SK-N-SH treated with all-trans-retinoic acid at 6 μM for 48 hours (cell line): ENCODE data around the gene XBP1.
"Not testable (repeated sequence)": the region's sequence is repeated elsewhere in the genome, so short reads cannot be mapped to it uniquely, and the experiment has no call there.

Experiments
- ATAC-seq: fragments of 200-7000 bp; cut with Tn5 transposase; 3 replicates; pipeline ENCODE4 v1.9.1; 2020; ENCODE audit warnings: mild to moderate bottlenecking, moderate library complexity
- ARNTL ChIP-seq: fragments of 450-650 bp; formaldehyde crosslinking; IDR thresholded peaks from 2 replicates; pipeline ENCODE4 v1.5.0; 2020; ENCODE audit warnings: low read depth, mild to moderate bottlenecking, moderate library complexity, borderline replicate concordance
- BACH2 ChIP-seq: fragments of 250-450 bp; sonication (Bioruptor Pico); IDR thresholded peaks from 2 replicates; pipeline ENCODE4 v1.9.0; 2021; ENCODE audit warnings: mild to moderate bottlenecking, borderline replicate concordance
- CSDC2 ChIP-seq: fragments of 250-450 bp; sonication (Bioruptor Pico); IDR thresholded peaks from 2 replicates; pipeline ENCODE4 v1.5.0; 2020; ENCODE audit warnings: mild to moderate bottlenecking, moderate library complexity
- CSRNP3 ChIP-seq: fragments of 250-450 bp; sonication (Bioruptor Pico); IDR thresholded peaks from 2 replicates; pipeline ENCODE4 v1.5.1; 2021; ENCODE audit warnings: mild to moderate bottlenecking, moderate library complexity
- GLIS3 ChIP-seq: fragments of 250-450 bp; sonication (Bioruptor Pico); IDR thresholded peaks from 2 replicates; pipeline ENCODE4 v1.5.0; 2020; ENCODE audit warnings: mild to moderate bottlenecking, moderate library complexity
- OSR1 ChIP-seq: fragments of 250-450 bp; sonication (Bioruptor Pico); IDR thresholded peaks from 2 replicates; pipeline ENCODE4 v1.8.0; 2022; ENCODE audit warnings: moderate library complexity, mild to moderate bottlenecking, inconsistent platforms
- POU6F1 ChIP-seq: fragments of 250-450 bp; sonication (Bioruptor Pico); IDR thresholded peaks from 2 replicates; pipeline ENCODE4 v1.8.0; 2021; ENCODE audit warnings: low read depth, mild to moderate bottlenecking, moderate library complexity, borderline replicate concordance
- TCF4 ChIP-seq: fragments of 250-450 bp; sonication (Bioruptor Pico); IDR thresholded peaks from 2 replicates; pipeline ENCODE4 v1.8.0; 2021; ENCODE audit warnings: mild to moderate bottlenecking, moderate library complexity, borderline replicate concordance
- TSHZ2 ChIP-seq: fragments of 250-450 bp; sonication (Bioruptor Pico); IDR thresholded peaks from 2 replicates; pipeline ENCODE4 v1.5.0; 2020; ENCODE audit warnings: mild to moderate bottlenecking, moderate library complexity
- ZNF565 ChIP-seq: fragments of 450-650 bp; formaldehyde crosslinking; conservative IDR thresholded peaks from 2 replicates; pipeline ENCODE4 v1.5.0; 2020; ENCODE audit warnings: low read depth, mild to moderate bottlenecking, moderate library complexity
- ZNF70 ChIP-seq: fragments of 450-650 bp; formaldehyde crosslinking; IDR thresholded peaks from 2 replicates; pipeline ENCODE4 v1.5.0; 2020; ENCODE audit warnings: mild to moderate bottlenecking, moderate library complexity
- ZNF8 ChIP-seq: fragments of 450-650 bp; formaldehyde crosslinking; IDR thresholded peaks from 2 replicates; pipeline ENCODE4 v1.5.0; 2020; ENCODE audit warnings: mild to moderate bottlenecking, moderate library complexity
- TF ChIP-seq, protein P1 (sequence below): fragments of 250-450 bp; sonication (Bioruptor Pico); IDR thresholded peaks from 2 replicates; pipeline ENCODE4 v1.8.0; 2020; ENCODE audit warnings: mild to moderate bottlenecking, moderate library complexity, borderline replicate concordance

The XBP1 gene

DNA sequence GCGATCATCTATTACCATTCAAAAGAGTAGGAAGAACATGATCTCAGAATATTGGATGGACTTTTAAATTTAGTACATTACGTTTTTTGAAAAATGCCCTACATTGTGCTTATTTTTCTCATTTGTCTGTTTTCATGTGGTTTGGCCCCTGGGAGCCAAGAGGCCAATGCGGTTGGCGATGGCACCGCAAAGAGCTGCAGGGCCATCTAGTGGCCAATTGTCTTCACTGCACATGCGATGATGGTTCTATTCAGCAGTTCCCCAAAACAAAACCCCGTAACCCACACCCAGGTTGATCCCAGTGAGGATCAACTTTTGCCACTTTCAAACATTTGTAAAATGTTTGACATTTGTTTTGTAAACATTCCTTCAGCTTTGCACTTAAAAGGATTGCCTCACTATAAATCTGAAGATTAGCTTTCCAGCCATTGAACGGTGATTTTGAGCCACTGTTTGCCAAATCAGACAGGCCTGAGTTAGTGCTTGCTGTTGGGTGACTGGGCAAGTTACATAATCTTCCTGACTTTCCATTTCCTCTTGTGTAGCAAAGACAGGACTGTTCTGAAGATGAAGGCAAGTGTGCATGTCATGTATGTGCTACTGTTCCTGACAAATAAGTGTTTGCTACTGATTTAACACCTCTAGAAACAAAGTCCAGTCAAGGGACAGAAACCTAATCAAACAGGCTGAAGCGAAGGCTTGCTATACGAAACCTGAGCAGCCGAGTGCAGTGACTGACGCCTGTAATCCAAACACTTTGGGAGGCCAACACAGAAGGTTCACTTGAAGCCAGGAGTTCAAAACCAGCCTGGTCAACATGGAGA lies 29.2 kb upstream of the XBP1 start (continued):
- TF ChIP-seq GLIS3 (CRISPR knock-in tag) (no peak), ARNTL (CRISPR knock-in tag) (no peak)

DNA sequence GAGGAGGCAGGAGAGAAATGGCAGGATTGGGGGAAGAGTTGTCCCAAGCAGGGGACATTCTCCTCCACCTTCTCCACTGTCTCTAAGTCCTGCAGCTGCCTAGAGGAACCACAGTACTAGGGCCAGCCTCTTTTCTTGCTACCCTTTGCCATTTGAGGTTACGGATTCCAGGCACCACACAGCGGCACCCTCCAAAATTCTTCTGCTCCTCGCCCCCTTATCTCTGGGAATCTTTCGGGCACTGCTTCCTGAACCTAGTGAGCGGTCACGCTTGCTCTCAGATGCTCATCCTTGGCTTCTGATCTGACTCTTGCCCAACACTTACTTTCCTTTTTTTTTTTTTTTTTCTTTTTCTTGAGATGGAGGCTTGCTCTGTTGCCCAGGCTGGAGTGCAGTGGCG lies 26.6 kb upstream of the XBP1 start:
- TF ChIP-seq GLIS3 (CRISPR knock-in tag) (no peak), TSHZ2 (CRISPR knock-in tag) (no peak), POU6F1 (CRISPR knock-in tag) (no peak), TCF4 (CRISPR knock-in tag) (no peak)
- TF ChIP-seq, all 23 proteins: peak for 0
- ATAC-seq = no peak

DNA sequence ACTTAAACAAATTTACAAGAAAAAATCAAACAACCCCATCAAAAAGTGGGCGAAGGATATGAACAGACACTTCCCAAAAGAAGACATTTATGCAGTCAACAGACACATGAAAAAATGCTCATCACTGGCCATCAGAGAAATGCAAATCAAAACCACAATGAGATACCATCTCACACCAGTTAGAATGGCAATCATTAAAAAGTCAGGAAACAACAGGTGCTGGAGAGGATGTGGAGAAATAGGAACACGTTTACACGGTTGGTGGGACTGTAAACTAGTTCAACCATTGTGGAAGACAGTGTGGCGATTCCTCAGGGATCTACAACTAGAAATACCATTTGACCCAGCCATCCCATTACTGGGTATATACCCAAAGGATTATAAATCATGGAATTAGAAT lies 26.1 kb upstream of the XBP1 start:
- not testable (repeated sequence) for ATAC-seq

GRCh38 chr22:28824455-28824854 lies 24.1 kb upstream of the XBP1 start:
- not testable (repeated sequence) for ATAC-seq

DNA sequence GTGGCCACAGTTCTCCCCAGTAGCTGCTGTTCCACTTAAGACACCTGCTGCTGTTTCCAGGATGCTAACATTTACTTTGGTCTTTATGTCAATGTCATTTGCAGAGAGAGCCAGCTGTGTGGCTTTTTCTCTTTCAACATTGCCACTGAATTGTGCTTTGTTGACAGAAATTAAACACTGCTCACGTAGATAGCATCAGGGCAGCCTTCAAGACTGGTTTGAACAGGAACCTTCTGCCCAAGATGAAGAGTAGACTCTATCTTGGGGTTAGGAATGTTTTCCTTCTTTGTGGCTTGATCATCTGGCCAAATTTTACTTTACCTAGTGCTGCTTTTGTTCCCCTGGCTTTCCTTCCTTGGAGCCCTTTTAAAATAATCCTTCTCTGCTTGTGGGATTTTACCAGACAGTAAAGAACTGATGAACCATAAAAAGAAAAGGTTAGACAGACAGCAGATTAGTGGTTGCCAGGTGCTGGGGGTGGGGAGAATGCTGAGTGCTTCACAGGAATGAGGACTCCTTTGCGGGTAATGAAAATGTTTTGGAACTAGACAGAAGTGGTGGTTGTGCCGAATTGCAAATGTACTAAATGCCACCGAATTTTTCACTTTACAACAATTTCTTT lies 22.7 kb upstream of the XBP1 start:
- no peak for ATAC-seq
- TF ChIP-seq ZNF565 (CRISPR knock-in tag) (no peak), OSR1 (CRISPR knock-in tag) (no peak), BACH2 (CRISPR knock-in tag) (no peak), ZNF8 (CRISPR knock-in tag) (no peak), CSRNP3 (no peak), ZNF70 (CRISPR knock-in tag) (no peak), CSDC2 (no peak)
- TF ChIP-seq, protein P1, sequence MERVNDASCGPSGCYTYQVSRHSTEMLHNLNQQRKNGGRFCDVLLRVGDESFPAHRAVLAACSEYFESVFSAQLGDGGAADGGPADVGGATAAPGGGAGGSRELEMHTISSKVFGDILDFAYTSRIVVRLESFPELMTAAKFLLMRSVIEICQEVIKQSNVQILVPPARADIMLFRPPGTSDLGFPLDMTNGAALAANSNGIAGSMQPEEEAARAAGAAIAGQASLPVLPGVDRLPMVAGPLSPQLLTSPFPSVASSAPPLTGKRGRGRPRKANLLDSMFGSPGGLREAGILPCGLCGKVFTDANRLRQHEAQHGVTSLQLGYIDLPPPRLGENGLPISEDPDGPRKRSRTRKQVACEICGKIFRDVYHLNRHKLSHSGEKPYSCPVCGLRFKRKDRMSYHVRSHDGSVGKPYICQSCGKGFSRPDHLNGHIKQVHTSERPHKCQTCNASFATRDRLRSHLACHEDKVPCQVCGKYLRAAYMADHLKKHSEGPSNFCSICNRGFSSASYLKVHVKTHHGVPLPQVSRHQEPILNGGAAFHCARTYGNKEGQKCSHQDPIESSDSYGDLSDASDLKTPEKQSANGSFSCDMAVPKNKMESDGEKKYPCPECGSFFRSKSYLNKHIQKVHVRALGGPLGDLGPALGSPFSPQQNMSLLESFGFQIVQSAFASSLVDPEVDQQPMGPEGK (CRISPR knock-in tag) = no peak

DNA sequence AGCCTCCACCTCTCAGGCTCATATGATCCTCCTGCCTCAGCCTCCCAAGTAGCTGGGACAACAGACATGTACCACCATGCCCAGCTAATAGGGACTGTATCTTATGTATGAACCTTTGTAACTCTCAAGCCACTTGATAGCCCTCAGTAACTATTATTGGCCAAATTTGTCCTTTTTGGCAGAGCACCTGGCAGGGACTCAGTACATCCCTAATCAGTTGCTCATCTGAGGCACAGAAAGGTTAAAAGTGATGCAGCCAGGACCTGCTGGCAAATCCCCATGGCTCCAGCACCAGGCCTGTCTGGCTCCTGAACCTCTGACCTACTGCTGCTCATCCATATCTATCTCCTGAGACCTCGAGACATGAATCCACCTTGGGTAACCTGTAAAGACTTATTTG lies 21.1 kb upstream of the XBP1 start:
- TF ChIP-seq OSR1 (CRISPR knock-in tag) (no peak), POU6F1 (CRISPR knock-in tag) (no peak), TSHZ2 (CRISPR knock-in tag) (no peak), BACH2 (CRISPR knock-in tag) (no peak)
- no peak for ATAC-seq
